ENCODE data around the gene LIN54.
"Not testable (repeated sequence)": the region's sequence is repeated elsewhere in the genome, so short reads cannot be mapped to it uniquely, and the experiment has no call there.

LIN54 gene

DNA sequence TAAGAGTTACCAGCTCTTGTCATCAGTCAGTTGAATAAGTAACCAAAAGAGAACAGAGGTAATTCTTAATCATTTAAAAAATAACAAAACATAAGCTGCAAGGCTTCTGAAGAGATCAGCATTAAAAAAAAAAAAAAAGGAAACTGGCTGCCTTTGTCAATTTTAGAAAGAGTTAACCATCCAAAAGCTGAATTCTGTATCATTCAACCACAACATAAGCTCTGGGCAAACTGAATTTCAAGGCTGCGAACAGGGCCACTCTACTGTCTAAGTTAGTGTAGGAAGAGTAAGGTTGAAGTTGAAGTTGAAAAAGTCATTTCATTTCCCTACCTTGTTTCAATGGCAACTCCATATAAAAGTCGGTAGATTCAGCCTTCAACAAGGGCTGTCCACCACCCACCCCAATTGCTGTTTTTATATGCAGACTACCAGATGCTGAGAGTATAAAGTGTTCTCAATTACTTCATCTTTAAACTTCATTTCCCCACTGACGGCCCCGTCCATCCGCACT lies 1.1 kb upstream of the LIN54 start:
- no peak for DNase-seq

GRCh38 chr4:83010111-83010521 lies 507 bp downstream of the LIN54 start:
- DNase-seq: no peak

DNA sequence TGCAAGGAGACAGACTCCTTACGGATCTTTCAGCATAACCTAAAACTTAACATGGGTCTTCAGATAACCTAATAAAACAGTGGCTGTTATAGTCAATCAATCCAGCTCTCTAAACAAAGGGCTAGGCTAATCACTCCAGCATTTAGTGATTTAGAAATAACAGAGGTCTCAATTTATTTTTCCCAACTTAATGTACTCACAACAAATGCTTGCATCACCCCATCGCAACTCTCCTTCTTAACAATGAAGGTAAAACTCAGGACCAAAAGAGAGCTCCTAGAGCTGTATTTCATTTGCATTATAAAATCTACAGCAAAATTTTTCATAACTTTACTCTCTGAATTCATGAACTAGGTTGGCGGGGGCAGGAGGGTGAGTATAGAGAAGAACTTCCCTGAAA lies 1.1 kb downstream of the LIN54 start:
- no peak for DNase-seq

GRCh38 chr4:83003044-83003791 lies 7.4 kb downstream of the LIN54 start:
- DNase-seq: not testable (repeated sequence)

DNA sequence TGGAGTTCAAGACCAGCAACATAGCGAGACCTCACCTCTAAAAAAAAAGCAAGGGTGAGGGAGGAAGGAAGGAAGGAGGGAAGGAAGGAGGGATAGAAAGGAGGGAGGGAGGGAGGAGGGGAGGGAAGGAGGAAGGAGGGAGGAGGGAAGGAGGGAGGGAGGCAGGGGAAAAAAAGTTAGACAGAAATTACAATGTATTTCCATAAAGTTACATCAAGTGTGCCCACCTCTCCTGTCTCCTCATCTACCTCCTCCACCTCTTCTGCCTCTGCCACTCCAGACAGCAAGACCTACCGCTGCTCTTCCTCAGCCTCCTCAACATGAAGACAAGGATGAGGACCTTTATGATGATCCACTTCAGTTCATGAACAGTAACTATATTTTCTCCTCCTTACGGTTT lies 8.3 kb downstream of the LIN54 start:
- DNase-seq: no peak

DNA sequence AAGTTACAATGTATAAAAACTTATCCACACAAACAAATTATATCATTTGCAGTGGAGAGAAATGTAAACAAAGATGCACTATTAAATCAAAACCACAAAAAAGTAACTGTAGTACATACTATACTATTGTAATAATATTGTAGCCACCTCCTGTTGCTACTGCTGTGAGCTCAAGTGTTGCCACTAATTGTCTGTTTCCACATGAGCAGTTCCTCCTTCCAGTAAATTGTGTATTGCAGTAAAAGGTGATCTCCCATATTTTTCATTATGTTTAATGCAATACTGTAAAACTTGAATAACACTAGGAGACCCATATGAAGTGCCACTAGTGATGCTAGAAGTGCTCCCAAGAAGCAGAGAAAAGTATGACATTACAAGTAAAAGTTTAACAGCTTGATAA lies 11.7 kb downstream of the LIN54 start:
- no peak for DNase-seq

DNA sequence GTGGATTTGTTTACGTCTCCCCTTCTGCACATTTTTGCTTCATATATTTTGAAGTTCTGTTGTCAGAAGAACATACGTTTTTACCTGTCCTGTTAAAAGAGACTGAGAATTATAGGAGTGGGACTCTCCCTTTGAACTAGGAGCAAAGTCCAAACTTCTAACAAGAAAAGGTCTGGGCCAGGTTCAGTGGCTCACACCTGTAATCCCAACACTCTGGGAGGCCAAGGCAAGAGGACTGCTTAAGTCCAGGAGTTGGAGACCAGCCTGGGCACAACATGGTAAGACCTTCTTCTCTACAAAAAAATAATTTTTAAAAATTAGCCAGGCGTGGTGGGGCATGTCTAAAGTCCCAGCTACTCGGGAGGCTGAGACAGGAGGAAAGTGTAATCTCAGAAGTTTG lies 15.8 kb downstream of the LIN54 start:
- no peak for DNase-seq

DNA sequence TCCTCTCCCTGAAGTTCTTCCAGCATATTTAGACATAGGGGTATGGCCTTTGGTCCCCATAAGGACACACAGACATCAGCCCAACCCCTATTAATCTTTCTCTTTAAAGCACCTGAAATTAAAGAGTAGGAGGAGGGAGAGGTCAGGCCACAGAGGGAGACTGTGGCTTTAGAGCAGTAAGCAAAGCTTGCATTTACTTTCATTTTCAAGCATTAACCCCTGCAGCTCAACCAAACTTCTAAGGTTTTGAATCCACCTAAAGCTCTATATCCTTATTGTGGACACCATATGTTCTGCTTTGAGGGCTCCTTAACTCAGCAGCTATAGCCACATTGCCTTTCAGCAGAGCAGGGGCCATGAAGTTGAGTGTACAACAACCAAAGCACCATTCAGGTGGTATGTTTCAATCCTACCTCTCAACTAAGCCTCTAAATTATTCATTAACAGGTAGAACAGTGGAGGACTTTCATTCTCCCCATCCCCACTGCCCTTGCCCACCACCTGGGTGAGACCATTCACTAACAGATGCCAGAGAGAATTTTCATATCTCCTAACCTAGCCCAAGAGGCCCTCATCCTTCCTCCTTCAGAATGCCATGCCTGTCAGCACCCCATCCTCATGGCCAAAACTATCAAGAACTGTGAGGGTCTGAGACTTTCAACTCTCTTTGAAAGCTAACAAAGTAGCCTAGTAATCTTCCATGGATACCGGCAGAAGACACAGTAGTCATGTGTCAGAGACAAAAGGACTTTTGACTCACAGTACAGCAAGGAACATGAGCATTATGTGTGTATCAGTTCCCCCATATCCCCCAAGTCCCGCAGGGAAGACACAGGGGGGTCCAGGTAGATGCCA lies 20.8 kb downstream of the LIN54 start:
- DNase-seq: no peak

GRCh38 chr4:82988323-82988832 lies 22.2 kb downstream of the LIN54 start:
- DNase-seq: no peak

GRCh38 chr4:82987519-82987918 lies 23.1 kb downstream of the LIN54 start:
- not testable (repeated sequence) for DNase-seq

GRCh38 chr4:82984459-82984858 lies 26.2 kb downstream of the LIN54 start:
- DNase-seq: no peak

DNA sequence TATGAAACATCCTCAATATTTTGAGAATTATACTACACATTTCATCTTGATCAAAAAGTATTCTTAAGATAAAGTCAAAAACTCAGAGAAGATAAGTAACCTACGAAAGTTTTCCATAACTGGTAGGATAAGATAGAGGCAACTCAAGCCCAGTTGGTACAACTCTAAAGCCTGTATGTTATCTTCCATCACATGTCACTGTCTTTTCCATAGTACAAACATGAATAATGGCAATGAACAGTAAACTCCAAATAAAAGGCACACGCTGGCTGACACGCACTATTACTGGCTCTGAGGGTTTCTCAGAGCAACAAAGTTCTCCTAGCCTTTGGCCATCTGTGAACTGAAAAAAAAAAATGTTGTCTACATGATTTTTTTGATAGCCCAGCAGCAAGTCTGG lies 27.2 kb downstream of the LIN54 start:
- DNase-seq: no peak

DNA sequence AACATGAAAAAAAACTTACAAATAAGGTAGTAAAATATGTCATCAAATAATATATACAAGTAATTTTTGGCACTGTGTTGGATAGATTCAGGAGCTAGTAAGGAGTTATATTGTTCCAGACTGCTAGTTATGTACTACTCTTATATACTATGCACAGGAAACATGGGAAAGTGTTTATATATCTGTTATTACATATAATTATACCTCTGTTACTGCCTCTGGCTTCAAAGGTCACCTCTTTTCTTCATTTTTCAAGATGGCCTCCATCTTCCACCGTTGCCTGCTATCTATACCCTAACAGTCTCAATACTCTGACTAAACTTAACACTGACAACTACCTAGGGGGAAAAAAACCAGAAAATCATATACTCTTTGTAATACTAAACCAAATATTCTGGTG lies 29.5 kb downstream of the LIN54 start:
- no peak for DNase-seq

DNA sequence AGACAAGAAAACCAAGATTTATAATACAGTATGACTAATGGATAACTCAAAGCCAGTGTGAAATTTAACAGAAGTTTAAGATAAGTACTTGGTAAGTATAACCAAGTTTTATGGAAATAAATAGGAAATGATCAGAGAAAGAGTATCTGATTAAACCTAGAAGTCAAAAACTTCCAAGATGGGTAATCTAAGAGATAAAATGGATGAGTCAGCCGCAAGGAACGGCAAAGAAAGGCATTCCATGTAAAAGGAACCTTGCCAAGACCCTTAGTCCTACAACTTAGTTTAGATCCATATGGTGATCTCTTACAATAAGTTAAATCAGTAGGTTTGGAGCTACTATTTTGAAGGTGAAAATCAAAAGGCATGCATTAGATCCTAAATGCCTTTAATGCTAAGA lies 34.8 kb downstream of the LIN54 start:
- DNase-seq: no peak

- DNase-seq: no peak
These were observed 41.2 kb downstream of the LIN54 start for GRCh38 chr4:82969414-82969813.

GRCh38 chr4:82968972-82969371 lies 41.7 kb downstream of the LIN54 start:
- no peak for DNase-seq

- DNase-seq: no peak
These were observed 44.9 kb downstream of the LIN54 start for GRCh38 chr4:82965763-82966162.

DNA sequence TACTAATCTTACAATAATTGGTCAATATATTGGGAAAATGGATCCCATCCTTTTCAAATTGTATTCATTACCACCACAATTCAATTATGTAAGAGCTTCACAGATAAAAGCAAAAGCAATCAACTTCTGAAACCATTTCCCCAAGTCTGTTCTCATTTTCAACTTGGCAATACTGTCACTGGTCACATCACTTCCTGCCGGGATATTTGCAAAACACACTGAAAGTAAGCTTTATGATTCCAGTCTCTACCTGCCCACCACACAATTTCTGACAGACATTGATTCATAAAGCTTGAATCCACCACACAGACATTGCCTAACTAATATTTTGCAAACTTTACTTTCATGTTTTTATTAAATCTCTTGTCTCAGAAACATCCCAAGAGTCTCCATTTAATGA lies 53.6 kb downstream of the LIN54 start:
- no peak for DNase-seq

- no peak for DNase-seq
These were observed 56.4 kb downstream of the LIN54 start for GRCh38 chr4:82954212-82954611.

GRCh38 chr4:82951196-82951595 lies 59.4 kb downstream of the LIN54 start:
- no peak for DNase-seq

DNA sequence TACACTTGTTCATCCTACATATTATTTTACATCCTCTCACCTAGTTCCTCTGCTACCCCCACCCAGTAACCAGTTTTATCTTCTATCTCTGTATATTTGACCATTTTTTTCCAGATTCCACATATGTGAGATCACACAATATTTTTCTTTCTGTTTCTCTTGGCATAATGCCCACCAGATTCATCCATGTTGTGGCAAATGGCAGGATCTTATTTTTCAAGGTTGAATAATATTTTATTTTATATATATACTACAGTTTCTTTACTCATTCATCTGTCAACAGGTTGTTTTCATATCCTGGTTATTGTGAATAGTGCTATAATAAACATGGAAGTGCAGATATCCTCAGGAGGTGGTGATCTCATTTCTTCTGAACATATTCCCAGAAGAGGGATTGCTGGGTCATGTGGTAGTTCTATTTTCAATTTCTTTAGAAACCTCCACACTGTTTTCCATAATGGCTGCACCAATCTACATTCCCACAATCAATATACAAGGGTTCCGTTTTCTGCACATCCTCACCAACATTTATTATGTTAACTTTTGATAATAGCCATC lies 61.9 kb downstream of the LIN54 start:
- DNase-seq: no peak

DNA sequence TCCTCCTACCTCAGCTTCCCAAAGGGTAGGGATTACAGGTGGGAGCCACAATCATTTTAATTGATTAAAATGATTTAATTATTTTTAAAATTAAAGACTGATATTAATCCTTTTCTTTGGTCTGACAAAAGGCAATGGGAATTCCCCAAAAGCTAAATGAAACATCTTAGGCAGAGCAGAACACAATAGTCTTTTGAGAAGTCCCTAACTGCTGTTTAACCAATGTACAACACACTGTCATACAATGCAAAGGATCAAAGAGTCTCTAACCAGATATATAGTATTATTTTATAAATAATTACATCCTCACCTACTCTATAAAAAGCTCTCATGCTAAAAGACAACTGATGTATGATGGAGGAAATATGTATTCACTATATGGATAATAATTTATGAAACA lies 63.1 kb downstream of the LIN54 start:
- DNase-seq: no peak

GRCh38 chr4:82939414-82939813 lies 71.2 kb downstream of the LIN54 start:
- no peak for DNase-seq

DNA sequence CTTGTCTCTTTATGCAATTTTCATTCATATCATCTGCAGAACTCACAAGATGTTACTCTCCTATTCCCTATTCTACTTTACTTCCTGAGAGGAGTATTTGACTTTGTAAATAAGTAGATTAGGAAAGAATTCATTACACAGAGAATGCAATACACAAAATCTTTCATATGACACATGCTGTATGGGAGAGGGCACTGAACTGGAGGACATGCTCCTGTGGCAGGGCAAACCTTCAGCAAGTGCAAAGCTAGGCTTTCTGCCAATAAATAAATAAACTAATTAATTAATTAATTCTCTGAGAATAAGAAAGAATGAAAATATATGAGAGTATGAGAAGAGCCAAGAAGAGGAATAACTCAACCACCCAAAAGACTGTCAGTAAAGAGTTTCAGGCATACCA lies 76.2 kb downstream of the LIN54 start:
- no peak for DNase-seq
